GM18951 (cell line): Measurements from ENCODE around the gene PEX16.

Source experiments
- POLR2A ChIP-seq: IDR thresholded peaks from 4 replicates; pipeline ENCODE4 v1.6.1; 2011; ENCODE audit warnings: mild to moderate bottlenecking; ENCODE audit not compliant: insufficient read length, insufficient read depth; ENCODE audit errors: extremely low read depth
- in situ Hi-C: fragments of 300-500 bp; cut with MboI; formaldehyde crosslinking; loops from one replicate; pipeline ENCODE4 v1.12.0; 2022; ENCODE audit warnings: low sequenced_read_pairs, mixed read lengths, inconsistent platforms; ENCODE audit not compliant: unreplicated experiment

Gene PEX16

GRCh38 chr11:45880772-45881570 is 36.7 kb downstream of the PEX16 start:
- in situ Hi-C loops, result no loop called here
- TF ChIP-seq POLR2A, result no peak

DNA sequence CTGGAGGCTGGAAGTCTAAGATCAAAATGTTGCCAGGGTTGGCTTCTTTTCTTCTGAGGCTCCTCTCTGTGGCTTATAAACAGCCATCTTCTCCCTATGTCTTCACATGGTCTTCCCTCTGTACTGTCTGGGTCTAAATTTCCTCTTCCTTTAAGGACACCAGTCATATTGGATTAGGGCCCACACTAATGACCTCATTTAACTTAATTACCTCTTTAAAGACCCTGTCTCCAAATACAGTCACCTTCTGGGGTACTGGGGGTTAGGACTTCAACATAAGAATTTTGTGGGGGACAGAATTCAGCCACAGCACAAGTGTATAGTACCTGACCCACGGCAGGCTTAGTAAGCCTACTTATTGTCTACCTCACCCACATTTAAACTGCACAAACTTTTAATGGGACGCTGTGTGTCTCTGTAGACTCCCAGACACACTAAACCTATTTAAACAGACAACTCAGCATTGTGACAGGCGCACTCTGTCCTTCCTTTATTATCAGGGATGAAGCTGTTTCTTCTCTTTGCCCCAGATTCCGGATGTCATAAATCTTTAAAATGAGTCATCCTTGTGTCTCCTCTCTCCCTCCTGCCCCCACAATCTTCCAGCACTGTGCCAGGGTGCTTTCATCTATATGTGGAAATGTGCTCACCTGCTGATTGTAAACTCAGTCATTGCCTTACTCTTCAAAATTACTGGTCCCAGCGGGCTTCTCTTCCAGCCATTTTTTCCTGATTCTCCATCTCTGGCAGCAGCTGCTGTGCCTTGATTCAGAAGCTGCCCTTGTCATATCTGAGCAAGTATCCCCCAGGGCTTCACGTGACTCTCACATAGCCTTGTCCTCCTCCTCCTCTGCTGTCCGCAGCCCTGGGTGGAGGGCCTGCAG is 37.6 kb downstream of the PEX16 start:
- in situ Hi-C loops, result no loop called here
- no peak for TF ChIP-seq POLR2A

GRCh38 chr11:45877845-45878244 is 39.8 kb downstream of the PEX16 start:
- no peak for TF ChIP-seq POLR2A
- in situ Hi-C loops, result no loop called here

DNA sequence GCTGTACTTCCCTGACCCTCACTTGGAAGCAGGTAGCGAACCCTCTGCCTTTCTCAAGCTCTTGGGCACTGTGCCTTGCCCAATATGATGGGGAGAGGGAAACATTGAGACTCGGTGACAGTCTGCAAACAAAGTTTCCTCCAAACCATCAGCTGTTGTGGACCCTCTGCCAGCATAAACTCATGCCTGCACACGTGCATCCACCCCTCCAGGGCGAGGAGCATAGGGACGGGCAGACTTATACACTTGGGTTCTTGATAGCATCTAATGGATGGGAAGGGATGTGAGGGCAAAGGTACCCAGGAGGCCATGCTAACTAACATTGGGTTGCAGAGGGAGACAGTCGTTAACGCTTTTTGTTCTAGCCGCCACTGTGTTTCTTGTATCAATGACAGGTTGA is 40.5 kb downstream of the PEX16 start:
- in situ Hi-C loops, result no loop called here
- no peak for TF ChIP-seq POLR2A

DNA sequence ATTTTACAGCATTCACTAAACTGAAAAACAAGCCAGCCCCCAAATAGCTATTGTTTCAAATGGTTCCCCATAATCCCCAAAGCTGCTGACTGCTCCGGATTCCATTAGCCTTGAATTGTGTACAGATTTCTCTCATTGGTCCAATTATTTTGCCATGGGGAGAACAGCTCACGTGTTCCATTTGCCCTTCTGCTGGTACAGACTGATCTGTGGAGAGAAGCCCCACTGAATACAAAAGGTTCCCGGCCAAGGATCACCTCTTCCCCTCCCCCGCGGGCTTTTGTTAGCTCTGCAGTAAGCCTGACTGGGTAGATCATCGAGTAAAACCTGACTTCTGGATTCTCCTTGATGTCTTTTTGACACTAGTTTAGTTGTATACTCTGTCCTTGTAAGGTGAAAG is 41.3 kb downstream of the PEX16 start:
- in situ Hi-C loops, result no loop called here
- no peak for TF ChIP-seq POLR2A

DNA sequence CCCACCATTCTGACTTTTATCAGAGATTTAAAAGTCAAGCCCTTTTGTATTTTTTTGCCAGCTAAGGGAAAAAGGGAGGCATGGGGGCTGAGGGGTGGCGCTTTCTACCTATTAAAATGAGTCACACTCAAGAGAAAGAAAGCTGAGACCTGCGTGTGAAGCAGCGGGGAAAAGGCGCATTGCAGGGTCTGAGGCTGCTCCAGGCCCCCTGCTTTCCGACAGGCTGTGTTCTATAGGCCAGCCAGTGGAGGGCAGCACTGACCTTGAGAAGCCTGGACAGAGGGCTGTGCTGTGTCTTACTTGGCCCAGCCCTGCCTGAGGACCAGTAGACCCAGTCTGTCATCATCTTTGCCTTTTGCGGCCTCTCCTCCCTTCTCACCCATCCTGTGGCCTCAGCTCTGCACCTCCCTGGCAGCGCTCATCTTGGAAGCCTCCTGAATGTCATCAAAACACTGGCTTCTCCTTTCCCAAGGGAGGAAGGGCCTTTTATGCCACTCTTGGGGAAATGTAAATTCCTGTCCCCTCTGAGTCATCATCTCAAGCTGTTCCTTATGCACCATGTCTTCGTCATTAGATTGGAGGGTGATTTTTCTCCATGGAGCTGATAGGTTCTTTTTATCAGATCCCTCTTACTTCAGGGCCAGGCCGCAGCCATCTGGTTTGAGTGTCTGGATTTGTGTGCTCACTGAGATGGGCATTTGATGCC is 44.9 kb downstream of the PEX16 start:
- no peak for TF ChIP-seq POLR2A
- in situ Hi-C loops, result no loop called here

- in situ Hi-C loops, result no loop called here
- no peak for TF ChIP-seq POLR2A
Observed at GRCh38 chr11:45871638-45872037, 46.0 kb downstream of the PEX16 start.

DNA sequence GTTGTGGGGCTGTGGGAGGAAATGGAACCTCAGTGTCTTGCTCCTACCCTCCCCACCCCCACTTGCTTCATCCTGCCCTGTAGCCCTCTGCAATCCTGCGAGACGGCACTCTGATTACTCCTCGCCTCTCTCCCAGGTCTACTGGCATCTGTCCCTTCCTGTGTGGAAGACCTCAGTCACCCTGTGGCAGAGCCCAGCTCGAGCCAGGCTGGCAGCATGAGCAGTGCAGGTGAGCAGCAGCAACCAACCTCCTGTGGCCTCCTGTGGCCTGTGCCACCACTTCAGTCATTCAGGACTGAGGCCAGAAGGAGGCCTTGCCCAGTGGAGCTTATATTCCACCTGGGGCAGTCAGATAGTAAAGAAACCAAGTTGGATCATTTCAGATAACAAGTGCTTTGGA is 47.0 kb downstream of the PEX16 start:
- no peak for TF ChIP-seq POLR2A
- in situ Hi-C loops, result no loop called here

GRCh38 chr11:45869551-45869950 is 48.1 kb downstream of the PEX16 start:
- in situ Hi-C loops, result no loop called here
- no peak for TF ChIP-seq POLR2A

DNA sequence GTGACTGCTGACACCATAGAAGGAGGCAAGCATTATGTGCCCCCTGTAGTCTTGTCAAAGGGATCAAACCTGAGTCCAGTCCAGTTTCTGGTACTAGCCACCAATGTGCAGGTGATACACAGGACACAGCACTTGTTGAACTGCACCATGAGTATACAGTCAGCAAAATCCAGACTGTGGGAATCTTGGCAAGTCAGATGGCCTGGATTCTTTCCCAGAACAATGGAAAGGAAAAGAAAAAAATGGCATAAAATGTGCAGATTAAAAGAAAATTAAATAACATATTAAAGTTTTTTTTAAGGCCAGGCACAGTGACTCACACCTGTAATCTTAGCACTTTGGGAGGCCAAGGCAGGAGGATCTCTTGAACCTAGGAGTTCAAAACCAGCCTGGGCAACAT is 53.6 kb downstream of the PEX16 start:
- TF ChIP-seq POLR2A, result no peak
- in situ Hi-C loops, result no loop called here

GRCh38 chr11:45860764-45861510 is 56.7 kb downstream of the PEX16 start:
- TF ChIP-seq POLR2A, result no peak
- in situ Hi-C loops, result no loop called here

DNA sequence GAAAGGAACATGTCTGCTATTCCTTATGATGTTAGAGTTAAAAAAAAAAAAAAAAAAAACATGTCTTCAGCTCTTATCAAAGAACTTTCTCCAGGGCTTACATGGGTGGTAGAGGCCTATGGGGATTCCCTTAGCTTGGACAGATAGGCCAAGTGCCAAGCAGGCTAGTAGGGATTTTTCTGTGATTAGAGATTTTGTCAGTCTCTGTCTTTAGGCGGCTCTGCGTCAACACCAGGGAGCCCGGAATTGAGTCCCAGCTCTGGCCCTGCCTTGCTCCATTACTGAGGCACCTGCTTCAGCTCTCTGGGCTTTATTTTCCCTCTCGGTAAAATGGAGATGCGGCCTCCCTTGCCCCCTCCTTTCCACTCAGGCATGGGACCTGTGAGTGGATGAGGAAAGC is 57.3 kb downstream of the PEX16 start:
- no peak for TF ChIP-seq POLR2A
- in situ Hi-C loops, result no loop called here
